ENCODE results near the gene LYRM9.
"Not testable (repeated sequence)": the region's sequence is repeated elsewhere in the genome, so short reads cannot be mapped to it uniquely, and the experiment has no call there.

The LYRM9 gene

GRCh38 chr17:27873746-27874145, 19.4 kb downstream of the LYRM9 start:
- DNase-seq (ENCODE audit: low read depth), result no peak

GRCh38 chr17:27873211-27873610, 20.0 kb downstream of the LYRM9 start:
- DNase-seq (ENCODE audit: low read depth), result no peak

GRCh38 chr17:27872776-27873175, 20.4 kb downstream of the LYRM9 start:
- no peak for DNase-seq (ENCODE audit: low read depth)

- no peak for DNase-seq (ENCODE audit: low read depth)
Observed at GRCh38 chr17:27871407-27871806, 21.8 kb downstream of the LYRM9 start.

GRCh38 chr17:27870345-27870744, 22.8 kb downstream of the LYRM9 start:
- DNase-seq (ENCODE audit: low read depth), result no peak

GRCh38 chr17:27868565-27868964, 24.6 kb downstream of the LYRM9 start:
- no peak for DNase-seq (ENCODE audit: low read depth)

- DNase-seq (ENCODE audit: low read depth), result no peak
Observed at GRCh38 chr17:27862840-27863239, 30.3 kb downstream of the LYRM9 start.

GRCh38 chr17:27862004-27862403, 31.2 kb downstream of the LYRM9 start:
- DNase-seq (ENCODE audit: low read depth), result no peak

GRCh38 chr17:27860971-27861664, 32.0 kb downstream of the LYRM9 start:
- DNase-seq (ENCODE audit: low read depth), result no peak

- no peak for DNase-seq (ENCODE audit: low read depth)
Observed at GRCh38 chr17:27858621-27859305, 34.4 kb downstream of the LYRM9 start.

- no peak for DNase-seq (ENCODE audit: low read depth)
Observed at GRCh38 chr17:27856676-27857432, 36.3 kb downstream of the LYRM9 start.

- no peak for DNase-seq (ENCODE audit: low read depth)
Observed at GRCh38 chr17:27855454-27855853, 37.7 kb downstream of the LYRM9 start.

- no peak for DNase-seq (ENCODE audit: low read depth)
Observed at GRCh38 chr17:27854163-27854562, 39.0 kb downstream of the LYRM9 start.

- DNase-seq (ENCODE audit: low read depth), result no peak
Observed at GRCh38 chr17:27853091-27853490, 40.1 kb downstream of the LYRM9 start.

GRCh38 chr17:27849474-27850185, 43.5 kb downstream of the LYRM9 start:
- DNase-seq (ENCODE audit: low read depth), result no peak

GRCh38 chr17:27848931-27849330, 44.2 kb downstream of the LYRM9 start:
- no peak for DNase-seq (ENCODE audit: low read depth)

GRCh38 chr17:27846808-27847307, 46.3 kb downstream of the LYRM9 start:
- DNase-seq (ENCODE audit: low read depth), result not testable (repeated sequence)

- no peak for DNase-seq (ENCODE audit: low read depth)
Observed at GRCh38 chr17:27846042-27846655, 47.0 kb downstream of the LYRM9 start.

GRCh38 chr17:27845264-27846041, 47.7 kb downstream of the LYRM9 start:
- no peak for DNase-seq (ENCODE audit: low read depth)

GRCh38 chr17:27840688-27841087, 52.5 kb downstream of the LYRM9 start:
- DNase-seq (ENCODE audit: low read depth), result no peak

- not testable (repeated sequence) for DNase-seq (ENCODE audit: low read depth)
Observed at GRCh38 chr17:27840406-27840678, 52.8 kb downstream of the LYRM9 start.
